Middle frontal gyrus (tissue), 1 donor: Measurements from ENCODE around the gene MYH13.

Experiments used
- DNase-seq: peaks from one replicate; pipeline ENCODE4 v3.0.0-alpha.2; 2015; ENCODE audit warnings: low spot score; ENCODE audit errors: extremely low spot score

The MYH13 gene

GRCh38 chr17:10251212-10251948 is 121.4 kb downstream of the MYH13 start:
- no peak for DNase-seq
